NOMO-1 treated with dmso at 0.1 percent for 144 hours (cell line): ENCODE measurements around the gene CDV3.

Experiments
- DNase-seq: peaks from one replicate; lab custom pipeline; 2025; ENCODE audit not compliant: unreplicated experiment; lab: John Stamatoyannopoulos, UW

CDV3 gene

DNA sequence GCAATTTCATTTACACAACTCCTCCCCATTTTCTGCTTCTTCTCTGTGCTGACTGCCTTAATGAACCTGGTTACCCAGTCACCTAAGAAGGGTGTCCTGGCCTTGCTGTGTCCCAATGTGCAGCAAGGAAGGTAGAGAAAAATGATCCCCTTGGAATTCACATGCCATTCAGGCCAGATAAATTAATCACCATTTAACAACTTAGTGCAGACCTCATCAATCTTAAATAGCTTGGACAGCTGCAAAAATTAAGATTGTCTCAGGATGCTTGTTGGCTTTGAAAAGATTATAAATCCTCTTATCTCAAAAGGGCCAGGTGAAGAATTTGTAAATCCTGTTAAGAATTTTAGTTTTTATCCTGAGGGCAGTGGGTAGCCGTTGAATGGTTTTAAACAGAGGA lies 9.7 kb upstream of the CDV3 start:
- no peak for DNase-seq

DNA sequence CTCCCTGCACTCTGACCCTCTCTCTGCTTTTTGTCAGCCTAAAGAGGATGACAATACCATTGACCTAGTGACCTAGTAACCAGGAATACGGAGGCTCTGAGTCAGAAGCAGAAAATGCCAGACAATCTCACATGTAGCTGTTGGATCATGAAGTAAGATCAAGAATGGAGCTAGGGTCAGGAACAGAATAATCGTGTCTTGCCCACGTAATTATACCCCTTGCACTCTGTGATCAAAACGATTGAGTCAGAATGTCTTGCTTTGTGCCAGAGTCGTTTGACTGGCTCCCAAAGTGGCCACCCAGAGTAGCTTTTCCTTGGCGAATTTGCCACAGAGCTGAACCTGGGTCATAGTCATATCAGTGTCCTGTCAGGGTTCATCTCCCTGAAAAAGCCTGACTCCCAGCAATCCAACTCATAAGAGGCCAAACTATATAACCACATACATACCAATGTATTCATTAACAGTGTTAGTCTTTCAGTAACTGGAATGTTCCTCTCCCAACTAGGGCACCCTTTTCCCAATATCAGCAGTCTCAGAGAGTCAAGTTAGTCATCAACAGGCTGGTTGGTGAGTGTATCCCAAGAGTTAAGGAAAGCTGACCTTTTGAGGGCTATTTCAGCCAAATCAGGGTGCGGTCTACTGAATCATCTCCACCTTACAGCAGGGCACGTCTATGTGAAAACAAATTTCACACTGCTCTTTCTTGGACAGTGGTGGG lies 5.0 kb upstream of the CDV3 start:
- DNase-seq, result no peak

DNA sequence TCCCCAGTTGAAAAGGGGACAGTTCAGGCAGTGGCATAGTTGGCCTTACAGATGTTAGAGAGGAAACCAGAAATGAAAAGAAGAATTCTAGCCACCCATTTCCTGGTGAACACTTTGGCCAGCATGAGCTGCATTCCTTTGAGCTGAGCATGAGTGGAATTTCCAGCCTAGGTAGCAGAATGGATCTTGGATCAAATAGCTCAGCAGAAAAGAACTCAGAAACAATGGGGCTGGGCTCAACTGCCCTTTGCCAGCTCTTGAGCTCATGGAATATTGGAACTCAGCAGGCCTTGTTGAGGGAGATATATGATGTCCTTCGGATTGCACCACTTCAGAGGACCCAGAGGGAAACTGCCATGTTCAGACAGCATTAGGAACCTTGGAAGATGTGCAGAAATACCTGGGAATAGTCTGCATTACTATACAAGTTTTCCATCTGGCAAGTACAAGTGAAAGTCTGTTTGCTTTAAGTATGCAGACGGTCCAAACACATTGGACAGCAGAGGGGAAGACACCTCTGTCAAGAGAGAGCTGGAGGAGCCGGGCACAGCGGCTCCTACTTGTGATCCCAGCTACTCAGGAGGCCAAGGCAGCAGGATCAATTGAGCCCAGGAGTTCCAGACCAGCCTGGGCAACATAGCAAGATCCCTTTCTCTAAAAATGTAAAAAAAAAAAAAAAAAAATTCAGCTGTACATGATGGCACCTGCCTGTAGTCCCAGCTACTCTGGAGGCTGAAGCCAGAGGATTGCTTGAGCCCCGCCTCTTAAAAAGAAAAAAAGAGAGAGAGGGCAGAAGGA lies 3.1 kb upstream of the CDV3 start:
- DNase-seq, result no peak

DNA sequence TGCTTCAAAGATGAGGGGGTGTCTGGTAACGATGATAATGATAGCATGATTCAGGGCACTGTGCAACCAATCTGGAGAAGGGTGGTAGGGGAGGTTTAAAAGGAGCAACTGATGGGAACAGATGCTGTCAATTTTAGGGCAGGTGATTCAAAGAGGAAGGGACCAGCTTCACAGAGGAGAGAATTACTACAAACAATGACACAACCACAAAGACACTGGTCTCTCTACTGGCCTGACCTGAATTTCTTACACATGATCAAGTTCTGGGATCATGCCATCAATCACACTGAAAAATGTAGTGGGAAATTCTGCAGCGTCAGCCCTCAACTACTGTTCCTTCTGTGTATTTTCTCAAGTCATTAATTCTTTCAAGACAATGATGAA lies 2.6 kb upstream of the CDV3 start:
- no peak for DNase-seq

DNA sequence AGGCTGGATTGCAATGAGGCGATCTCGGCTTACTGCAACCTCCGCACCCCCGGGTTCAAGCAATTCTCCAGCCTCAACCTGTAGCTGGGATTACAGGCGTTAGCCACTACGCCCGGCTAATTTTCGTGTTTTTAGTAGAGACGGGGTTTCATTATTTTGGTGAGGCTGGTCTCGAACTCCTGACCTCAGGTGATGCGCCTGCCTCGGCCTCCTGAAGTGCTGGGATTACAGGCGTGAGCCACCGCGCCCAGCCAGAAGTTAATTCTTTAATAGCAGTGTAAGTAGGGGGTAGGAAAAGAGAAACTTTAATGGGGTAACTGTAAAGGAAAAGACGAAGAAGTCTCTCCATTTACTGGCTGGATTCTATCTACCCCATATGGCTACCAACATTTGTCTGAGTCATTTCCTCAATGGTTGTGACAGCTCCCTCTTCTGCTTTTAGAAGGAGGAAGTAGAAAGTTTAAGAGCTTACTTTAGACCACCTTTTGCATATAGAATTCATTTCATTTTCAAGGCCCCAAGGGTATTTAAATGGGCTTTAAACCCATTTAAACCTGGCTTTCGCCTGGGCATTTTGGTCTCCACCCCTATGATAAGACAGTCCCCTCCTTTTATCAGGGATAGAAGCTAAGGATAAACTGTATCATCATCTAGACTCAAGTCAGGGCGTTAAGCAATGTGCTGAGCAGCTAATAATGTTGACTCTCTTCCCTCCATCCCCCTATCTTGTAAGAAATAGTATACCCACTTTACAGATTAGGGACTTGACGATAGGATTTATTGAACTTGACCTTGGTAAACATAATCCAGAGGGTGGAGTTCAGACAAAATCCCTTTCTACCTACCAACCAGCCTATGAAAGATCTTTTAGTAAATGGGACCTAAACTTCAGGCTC lies 1.1 kb upstream of the CDV3 start:
- no peak for DNase-seq

DNA sequence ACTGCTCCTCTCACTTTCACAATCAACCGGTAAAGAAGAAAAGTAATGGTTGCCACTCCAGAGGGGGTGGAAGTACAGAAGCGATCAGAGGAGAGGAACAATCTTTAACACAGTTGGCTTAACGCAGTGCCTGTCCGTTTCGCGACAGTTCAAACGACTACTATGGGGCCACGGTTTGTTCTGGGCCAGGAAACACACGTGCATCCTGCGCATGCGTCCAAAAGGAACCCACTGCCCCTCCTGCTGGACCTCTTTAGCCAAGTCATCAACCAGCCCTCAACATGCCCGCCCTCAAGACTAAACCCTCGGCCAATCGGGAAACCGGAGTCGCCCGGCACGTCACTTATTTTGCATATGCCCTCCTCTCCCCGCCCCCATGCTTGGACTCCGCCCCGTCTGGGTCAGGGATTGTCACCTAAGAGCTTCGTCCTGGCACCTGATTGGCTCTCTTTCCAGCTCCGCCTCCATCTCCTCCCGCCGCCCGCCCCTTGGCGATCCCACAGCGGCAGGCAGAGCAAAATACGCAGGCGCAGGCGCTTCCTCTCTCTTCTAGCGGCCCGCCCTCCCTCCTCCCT lies 345 bp upstream of the CDV3 start:
- no peak for DNase-seq

DNA sequence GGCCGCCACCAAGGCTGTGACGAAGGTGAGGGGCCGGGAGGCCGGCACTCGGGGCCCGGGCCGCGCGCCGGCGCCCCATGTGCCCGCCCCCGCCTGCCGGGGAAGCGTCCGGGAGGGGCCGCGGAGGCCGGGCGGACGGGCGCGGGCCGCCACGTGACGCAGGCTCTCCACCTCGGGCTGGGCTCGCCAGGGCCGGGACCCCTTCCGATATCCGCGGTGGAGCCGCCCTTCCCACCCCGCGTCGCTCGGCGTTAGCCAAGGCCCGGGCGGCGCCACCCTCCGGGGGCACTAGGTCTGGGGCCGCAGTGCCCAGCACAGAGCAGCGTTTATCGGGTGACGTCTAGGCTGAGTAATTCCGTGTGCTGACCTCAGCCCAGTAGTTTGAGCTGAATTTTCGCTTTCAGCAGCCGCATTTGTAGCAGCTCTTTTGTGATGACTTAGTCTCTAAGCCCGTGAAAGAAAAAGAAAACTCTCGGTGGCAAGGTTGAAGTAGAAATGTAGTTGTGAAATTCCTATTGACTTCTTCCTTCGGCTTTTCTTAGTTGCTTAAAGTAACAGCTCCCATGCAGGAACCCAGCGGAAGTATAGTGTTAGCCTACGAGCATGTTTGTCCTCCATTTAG lies 885 bp downstream of the CDV3 start:
- DNase-seq, result no peak

DNA sequence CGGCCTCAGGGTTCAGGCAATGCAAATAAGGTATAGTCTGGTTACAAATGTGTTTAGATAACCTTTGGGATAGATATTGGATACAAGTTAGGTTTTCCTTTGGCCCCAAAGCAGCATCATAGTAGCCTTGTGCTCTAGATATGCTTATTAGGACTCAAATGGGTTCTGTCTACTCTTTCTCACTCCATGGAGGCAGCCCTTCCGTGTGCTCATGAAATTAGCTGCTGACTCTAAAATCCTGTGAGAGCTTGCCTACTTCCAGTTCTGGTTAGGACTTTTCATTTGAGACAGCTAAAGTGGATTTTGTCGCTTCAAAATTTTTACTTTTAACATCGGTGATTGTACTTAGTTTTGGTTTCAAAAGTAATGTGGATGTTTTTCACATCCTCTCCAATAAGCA lies 1.6 kb downstream of the CDV3 start:
- no peak for DNase-seq

DNA sequence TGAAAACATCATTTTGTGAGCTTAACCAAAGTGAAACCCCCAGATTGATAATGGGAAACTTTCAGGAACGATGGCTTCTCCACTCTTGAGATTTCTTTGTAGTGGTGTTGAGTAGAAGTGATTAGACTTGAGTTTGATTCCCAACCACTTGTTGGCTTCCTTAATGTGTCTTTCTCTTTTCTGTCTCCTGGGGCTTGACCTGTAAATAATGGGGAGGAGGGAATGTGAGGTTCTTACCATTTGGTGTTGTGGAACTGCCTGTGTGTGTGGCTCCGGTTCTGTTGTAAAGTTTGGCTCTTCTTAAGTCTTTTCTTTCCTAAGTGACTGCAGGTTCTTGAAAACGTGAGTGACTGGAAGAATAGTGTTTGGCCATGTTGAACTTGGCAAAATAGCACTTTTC lies 2.7 kb downstream of the CDV3 start:
- DNase-seq, result no peak

DNA sequence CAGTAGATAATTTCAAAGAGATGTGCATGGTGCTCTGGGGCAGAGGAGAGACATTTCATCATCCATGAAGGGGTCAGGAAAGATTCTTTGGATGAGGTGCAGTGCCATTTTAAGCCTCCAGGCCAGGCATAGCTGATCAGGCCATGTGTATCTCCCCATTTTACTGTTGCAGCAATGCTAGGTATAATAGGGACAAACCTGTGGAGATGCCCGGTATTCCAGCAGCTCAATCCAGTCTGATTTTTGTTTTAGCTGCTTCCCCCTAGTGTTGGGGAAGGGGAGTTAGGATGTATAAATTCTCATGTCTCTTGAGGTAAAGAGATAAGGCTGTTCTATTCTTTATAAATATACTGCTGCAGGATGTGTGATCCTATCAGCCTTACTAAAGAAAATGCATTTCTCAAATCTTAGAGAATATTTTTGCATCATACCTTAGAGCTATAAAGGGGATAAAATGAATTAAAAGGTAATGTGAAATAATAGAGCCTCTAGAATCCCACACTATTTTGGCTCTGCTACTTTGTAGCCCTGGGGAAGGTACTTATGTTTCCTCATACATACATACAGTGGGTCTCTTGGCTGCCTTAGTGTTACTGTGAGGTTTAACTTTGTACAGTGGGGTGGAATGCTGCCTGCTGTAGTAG lies 5.2 kb downstream of the CDV3 start:
- no peak for DNase-seq

DNA sequence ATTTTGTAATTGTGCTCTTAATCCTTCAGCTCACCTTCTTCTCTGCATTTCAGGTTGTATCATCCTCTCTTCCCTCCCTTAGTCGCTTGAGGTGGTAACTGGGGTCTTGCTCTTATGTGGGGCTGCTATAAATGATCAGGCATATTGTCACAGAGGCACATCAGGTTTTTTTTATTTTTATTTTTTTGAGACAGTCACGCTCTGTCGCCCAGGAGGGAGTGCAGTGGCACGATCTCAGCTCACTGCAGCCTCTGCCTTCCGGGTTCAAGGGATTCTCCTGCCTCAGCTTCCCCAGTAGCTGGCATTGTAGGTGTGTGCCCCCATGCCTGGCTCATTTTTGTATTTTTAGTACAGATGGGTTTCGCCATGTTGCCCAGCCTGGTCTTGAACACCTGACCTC lies 9.9 kb downstream of the CDV3 start:
- no peak for DNase-seq

DNA sequence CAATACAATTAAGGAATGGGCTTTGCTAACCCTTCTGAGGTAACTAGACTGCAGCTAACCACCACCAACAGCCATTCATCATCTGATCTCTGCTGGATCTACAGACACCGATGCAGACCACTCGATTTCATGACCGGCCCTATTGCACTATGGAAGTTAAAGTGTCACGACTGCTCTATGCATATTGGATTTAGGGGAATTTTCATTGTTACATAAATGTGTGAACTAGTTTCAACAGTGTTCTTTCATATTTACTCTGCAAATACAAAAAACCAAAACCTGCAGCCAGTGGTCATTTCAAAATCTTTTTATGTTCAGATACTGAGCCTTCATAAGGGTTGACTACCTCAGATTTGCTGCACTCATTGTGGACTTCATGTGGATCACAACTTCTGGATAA lies 14.5 kb downstream of the CDV3 start:
- no peak for DNase-seq

DNA sequence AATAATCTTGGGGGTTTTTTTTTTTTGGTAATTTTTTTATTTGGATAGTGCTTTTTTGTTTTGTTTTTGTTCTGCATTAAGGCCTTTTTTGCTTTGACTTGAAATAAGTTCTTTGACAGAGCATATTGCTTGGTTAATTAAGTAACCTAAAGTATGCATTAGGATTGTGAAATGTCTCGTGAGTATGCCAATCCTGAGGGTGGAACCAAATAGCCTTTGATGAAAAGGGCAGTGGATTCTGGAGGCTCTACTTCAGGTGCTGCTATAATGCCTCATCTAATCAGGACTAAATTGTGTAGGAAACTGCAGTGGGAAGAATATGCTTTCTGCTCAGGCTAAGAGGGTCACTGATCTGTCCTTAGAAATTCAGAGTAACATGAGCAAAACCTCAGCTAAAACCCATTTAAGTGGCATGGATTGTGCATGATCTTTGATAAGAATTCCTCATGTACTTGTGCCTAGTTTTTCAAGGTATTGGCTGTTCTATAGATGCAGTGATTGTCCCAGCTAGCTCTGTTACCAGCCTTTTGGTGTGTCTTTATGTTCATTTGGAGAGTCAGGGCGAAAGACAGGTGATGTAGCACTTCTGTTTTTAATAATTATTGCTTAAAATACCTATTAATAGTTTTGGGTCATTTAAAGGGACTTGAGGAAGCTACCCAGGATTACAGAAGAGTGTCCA lies 15.4 kb downstream of the CDV3 start:
- DNase-seq, result no peak

DNA sequence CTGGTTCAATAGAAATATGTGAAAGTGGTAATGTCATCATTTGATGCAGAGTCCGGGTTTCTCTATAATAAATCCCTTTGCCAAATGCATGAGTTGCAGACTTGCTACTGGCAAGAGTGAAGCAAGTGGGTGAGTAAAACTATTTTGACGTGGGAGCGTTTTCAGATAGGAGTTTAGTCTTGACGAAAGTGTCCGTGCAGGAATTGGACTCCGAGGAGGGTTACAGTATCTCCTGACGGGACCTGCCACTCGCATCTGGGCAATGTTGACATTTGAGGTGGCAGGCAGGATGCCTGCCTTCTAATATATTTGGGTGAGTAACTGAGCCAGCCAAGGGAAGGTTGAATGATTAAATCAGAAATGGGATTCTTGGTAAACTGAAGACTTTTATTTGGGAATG lies 16.0 kb downstream of the CDV3 start:
- DNase-seq, result no peak

DNA sequence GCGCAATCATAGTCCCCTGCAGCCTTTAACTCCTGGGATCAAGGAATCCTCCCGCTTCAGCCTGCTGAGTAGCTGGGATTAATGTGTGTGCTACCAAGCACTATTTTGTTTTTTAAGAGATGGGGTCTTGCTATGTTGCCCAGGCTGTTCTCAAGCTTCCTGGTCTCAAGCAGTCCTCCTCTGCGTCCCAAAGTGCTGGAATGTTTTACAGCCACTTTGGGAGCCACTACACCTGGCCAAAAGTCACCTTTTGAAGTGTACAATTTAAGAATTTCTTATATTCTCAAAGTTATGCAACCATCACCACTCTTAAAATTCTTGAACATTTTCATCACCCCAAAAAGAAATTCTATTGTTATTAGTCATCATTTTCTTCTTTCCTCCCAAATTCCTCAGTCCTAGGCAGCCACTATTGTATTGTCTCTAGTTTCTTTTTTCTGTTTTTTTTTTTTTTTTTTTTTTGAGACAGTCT lies 17.8 kb downstream of the CDV3 start:
- no peak for DNase-seq

DNA sequence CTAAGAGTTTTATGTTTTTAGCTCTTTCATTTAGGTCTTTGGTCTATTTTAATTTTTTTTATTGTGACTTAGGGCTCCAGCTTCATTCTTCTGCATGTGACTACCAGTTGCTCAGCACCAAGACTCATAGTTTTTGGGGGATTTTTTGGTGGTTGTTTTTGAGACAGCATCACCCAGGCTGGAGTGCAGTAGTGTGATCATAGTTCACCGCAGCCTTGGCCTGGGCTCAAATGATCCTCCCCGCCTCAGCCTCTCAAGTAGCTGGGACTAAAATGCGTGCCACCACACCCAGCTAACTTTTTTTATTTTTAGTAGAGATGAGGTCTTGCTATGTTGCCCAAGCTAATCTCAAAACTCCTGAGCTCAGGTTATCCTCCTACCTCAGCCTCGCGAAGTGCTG lies 19.4 kb downstream of the CDV3 start:
- no peak for DNase-seq

DNA sequence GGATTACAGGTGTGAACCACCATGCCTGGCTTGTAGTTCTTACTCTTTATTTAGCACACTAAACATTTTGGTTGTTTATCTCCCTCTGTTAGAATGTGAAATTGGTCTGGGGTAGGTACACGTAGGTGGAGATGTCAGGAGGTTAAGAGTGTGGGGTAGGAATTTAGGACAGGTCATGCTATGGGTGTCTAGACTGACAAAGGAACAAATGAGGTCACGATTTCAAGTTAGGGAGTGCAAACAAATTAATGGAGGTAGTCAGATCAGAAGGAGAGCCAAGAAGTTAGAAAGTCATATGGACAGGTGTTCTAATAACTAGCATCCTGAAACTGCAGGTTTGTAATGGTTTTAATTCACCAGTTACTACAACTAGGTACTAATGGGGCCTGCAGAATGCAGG lies 19.8 kb downstream of the CDV3 start:
- DNase-seq, result no peak

DNA sequence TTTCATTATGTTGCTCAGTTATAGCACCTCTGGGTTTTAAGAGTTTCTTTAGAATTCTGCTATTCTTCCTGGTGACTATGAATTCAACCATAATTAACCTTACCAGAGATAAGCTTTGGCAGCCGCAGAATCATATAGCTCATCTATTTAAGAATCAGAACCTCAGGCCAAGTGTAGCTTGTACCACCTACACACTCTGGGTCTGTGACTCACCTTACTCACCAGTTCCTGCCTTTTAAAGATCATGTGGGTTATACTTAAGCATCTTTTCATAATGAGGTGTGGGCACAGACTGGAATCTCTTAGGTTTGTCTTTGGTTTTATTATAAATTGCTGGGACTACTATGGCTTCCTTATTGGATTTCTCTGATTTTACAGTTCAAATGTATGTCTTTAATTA lies 21.9 kb downstream of the CDV3 start:
- DNase-seq, result no peak

DNA sequence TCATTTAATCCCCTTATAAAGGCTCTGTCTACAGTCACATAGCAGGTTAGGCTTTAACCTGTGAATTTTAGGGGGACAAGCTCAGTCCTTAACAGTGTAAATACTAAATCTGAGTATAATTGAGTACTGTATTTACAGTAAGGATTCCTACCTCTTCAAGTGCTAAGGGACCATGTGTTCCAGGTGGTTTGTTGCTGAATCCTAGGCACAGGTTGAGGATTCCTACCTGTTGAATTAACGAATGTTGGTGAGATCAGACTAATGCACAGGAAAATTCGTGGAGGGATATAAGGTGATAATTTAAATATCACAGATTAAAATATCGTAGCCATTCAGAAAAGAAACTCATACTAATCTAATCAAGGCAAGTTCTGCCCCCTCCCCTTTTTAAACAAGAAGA lies 24.9 kb downstream of the CDV3 start:
- DNase-seq, result no peak

DNA sequence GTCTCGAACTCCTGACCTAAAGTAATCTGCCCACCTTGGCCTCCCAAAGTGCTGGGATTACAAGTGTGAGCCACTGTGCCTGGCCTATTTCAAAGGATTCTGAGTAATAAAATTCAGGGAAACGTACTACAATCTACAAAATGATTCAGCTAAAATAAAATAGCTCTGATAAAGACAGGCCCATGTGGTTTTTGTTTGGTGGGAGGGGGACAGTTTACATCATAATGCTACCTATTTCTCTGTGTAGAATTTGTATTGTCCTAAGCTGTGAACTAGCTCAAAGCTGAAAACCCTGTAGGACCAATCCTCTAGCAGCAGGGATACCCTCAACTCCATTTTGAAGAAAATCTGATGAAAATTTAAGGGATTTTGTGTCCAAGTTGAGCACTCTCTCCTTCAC lies 25.8 kb downstream of the CDV3 start:
- DNase-seq, result no peak
